GM13976 (cell line): ENCODE data around the gene OBP2A.

Experiments
- DNase-seq: peaks from one replicate; pipeline ENCODE4 v3.0.0; 2012; ENCODE audit warnings: low spot score
- CTCF ChIP-seq: IDR thresholded peaks from 2 replicates; pipeline ENCODE4 v1.5.1; 2012; ENCODE audit warnings: borderline replicate concordance, mild to moderate bottlenecking; ENCODE audit not compliant: insufficient read depth; ENCODE audit errors: extremely low read depth, missing control alignments, control extremely low read depth
- in situ Hi-C: fragments of 300-500 bp; cut with MboI; formaldehyde crosslinking; loops from one replicate; pipeline ENCODE4 v1.12.0; 2022; ENCODE audit warnings: low sequenced_read_pairs, mixed read lengths, inconsistent platforms; ENCODE audit not compliant: unreplicated experiment

The OBP2A gene

GRCh38 chr9:135506327-135507103 is 39.4 kb upstream of the OBP2A start:
- no peak for DNase-seq
- in situ Hi-C loops, result no loop called here
- no peak for TF ChIP-seq CTCF

- in situ Hi-C loops, result no loop called here
- TF ChIP-seq CTCF, result no peak
Observed at GRCh38 chr9:135507104-135508035, 38.6 kb upstream of the OBP2A start.

DNA sequence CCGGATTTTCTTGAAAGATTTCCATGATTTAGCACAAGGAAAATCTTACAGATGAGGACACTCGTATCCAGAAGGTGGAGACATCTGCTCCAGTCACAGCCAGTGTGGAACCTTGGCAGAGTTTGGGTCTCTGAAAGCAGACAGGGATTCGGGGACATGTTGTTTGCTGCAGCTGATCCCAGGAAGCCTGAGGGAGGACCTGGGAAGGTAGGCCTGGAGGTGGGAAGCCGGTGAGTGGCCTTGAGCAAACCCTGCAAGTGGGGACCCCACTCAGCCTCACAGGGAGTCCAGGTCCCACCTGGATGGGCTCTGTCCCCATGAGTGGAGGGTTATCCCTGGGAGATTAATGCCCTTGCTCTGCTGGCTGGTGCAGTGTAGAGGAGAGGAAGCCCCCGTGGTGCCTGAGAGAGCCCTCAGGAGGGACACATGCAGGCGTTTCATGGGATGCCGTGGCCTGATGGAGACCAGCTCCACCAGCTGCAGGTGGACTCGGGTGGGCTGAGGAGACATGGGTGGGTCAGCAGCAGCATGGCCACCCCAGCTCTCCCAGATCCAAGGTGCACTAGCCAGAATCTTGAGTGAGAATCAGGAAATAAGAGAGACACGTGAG is 37.6 kb upstream of the OBP2A start:
- in situ Hi-C loops, result no loop called here
- no peak for TF ChIP-seq CTCF
- DNase-seq, result no peak

More at GRCh38 chr9:135507104-135508035, 38.6 kb upstream of the OBP2A start:
- no peak for DNase-seq

- in situ Hi-C loops, result no loop called here
- TF ChIP-seq CTCF, result no peak
- no peak for DNase-seq
Observed at GRCh38 chr9:135509458-135509857, 36.5 kb upstream of the OBP2A start.

DNA sequence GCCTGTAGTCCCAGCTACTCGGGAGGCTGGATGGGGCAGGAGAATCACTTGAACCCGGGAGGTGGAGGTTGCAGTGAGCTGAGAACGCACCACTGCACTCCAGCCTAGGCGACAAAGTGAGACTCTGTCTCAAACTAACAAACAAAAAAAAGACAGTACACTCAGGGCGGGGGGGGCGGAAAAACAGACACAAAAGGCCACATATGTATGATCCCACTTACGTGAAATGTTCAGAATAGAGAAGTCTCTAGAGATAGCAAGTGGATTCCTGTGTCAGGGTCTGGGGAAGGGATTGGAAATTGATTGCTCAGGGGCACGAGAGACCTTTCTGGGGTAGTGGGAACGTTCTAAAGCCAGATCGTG is 33.7 kb upstream of the OBP2A start:
- DNase-seq, result no peak
- no peak for TF ChIP-seq CTCF
- in situ Hi-C loops, result no loop called here

DNA sequence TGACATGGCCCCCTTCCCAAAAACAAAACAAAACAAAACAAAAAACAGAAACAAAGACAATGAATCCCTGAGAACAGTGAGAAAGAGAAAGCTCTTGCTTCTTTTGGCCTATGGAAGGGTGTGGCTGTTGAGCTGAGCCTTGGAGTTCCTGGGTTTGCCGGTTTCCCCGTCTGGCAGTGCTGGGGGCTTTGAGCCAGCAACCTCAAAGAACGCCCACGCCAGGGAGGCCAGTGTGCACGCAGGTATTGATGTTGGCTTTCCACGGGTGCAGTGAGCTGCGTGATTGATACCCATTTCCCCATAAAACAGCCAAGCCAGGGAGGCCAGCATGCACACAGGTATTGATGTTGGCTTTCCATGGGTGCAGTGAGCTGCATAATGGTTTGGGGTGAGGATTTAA is 33.0 kb upstream of the OBP2A start:
- no peak for DNase-seq
- no peak for TF ChIP-seq CTCF
- in situ Hi-C loops, result no loop called here
